Kidney glomerular epithelial cell (primary cell): ENCODE measurements around the gene HDAC2.
"Not testable (repeated sequence)": the region's sequence is repeated elsewhere in the genome, so short reads cannot be mapped to it uniquely, and the experiment has no call there.

ENCODE experiments used
- DNase-seq: peaks from one replicate; lab custom pipeline; 2025; lab: John Stamatoyannopoulos, UW

The HDAC2 gene

DNA sequence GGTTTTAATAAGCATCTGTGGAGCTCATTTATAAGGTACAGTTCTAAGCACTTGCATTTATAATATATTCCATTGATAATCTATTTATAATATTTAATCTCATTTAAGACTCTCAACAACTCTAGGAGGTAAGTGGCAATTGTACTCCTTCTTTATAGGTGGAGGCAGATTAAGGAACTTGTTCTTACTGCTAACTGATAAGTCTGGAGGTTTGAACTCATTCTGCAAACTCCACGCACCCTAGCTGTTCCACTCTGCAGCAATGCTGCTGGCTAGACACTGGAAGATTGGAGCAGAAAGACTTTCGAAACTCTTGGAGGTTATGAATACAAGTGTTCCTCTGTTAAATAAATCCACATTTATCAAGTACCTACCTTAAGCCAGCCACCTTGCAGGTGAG lies 793 bp upstream of the HDAC2 start:
- no peak for DNase-seq

DNA sequence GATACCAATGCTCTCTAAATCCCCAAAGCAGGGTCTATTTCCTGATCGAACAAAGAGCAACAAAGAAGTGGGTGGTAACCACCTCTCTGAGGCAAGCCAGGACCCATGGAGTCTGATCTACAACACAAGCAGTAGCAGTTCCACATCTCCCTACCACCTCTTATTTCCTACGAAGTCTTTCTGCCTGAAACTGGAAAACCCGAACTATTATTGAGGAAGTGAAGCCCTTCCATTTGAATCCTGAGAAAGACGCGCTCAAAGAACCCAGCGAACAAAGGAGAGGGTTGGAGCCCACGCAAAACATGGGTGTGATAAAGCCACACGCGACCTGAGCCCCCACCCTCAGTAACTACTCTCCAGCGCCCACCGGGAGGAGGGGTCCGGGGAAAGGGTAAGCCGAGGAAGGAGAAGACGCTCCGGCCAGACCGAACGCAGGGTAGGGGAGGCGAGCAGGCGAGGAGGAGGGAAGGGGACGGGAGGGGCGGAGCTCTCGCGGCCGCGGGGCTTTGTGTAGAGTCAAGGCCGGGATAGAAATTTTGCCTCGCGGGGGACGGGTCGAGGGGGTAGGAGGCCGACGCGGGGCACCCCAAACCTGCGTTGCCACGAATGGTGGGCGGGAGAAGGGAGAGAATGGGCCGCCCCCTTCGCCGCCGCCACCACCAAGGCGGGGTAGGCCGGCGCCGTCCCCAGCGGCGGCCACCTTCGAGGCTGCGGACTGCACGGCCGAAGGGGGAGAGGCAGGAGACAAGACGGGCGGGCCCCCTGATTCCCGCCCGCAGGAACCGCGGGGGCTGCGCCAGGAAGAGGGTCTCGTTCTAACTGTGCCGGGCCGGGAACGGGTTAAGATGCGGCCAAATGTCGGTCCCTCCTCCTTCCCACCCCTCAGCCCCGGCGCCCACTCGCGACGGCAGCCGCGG lies 802 bp downstream of the HDAC2 start:
- peak; percentile 57 for DNase-seq

DNA sequence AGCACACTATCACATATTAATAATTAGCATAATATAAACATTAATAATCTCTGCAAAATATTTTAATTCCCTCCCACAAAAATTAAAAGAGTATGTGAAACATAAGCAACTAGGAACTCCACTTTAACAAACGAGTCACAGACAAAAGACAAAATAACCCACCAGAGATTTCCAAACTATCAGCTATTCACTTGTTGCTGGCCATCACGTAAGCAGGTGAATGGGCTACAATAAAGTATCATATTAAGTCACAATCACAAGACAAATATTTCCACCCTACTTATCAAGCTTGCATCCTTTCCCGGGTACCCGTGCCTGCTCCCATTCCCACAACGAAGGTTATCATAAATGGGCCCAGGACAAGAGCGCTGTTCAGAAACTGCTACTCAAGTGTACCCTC lies 2.5 kb downstream of the HDAC2 start:
- DNase-seq = no peak

DNA sequence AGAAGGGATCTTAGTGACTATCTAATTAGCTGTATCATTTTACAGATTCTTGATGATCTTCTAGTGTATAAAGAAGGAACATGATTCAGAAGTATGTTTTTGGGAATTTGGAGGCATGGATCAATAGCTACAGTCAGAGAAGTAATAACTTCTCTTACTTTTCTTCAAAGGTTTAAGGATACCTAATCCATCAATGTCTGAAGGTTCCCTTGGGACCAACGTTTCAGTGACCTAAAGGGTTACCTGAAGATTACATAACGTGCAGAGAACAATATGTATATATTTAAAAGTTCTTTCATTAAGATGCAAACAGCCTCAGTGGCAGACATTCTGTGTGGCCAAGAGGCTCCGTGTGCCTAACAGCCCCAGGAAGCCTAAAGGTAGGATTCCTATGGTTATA lies 3.2 kb downstream of the HDAC2 start:
- no peak for DNase-seq

DNA sequence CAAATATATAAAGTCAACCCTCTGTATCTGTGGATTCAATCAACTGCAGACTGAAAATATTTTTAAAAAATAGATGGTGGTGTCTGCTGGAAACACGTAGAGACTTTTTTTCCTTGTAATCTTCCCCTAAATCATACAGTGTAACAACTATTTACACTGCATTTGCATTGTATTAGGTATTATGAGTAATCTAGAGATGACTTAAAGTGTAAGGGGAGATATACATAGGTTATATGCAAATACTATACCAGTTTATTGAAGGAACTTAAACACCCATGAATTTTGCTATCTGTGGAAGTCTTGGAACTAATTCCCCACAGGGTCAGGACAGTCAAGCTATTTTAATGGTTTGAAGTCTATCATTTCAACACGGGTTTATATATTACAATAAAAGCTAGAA lies 10.2 kb downstream of the HDAC2 start:
- no peak for DNase-seq

DNA sequence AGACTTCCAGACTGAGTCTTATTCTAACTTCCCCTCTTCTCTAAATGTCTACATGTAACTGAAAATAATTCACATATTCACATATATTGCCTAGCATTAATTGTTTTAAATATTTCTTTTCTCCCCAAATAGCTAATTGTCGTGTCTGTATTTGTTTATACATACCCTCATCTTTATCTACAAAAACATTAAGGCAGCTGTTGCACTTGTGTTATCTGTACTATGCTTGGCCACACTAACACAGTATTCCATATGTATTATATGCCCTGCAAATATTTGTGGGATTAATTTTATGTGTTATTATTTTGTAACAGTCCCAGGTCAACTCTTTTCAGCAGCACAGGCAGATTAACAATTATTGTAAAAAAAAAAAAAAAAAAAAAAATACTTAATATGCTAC lies 11.7 kb downstream of the HDAC2 start:
- DNase-seq = no peak

DNA sequence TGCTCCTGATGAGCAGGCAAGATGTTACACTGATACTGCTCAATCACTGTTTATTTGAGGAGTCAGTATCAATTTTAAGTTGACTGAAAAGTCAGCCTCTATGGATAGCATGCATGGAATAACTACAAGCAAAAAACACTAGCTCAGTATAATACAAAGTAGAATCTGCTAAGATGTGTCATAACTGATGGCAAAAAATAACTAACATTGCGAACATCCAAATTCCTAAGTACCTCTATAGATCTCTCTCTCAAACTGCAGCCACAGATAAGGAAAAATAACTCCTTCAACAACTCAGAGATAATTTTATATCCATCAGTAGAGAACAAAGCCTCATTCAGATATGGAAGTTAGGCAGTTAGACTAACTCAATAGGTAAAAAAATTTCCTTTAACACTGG lies 16.3 kb downstream of the HDAC2 start:
- DNase-seq = no peak

DNA sequence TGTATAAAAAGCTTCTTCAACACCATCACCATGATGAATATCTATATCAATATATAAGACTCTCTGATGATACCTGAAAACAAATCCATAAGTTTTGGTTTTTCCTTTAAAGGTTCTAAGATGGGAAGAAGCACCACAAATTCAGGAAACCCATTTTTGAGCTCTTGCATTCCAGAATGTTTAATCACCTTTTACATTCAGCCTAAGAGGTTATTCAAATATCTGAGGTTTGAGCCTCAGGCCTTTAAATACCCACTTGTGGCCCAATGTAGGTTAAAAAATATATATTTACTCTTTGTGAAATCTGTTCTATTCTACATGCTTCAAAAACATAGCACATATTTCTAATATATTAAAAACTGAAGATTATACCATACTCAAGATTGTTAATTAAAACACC lies 17.6 kb downstream of the HDAC2 start:
- no peak for DNase-seq

DNA sequence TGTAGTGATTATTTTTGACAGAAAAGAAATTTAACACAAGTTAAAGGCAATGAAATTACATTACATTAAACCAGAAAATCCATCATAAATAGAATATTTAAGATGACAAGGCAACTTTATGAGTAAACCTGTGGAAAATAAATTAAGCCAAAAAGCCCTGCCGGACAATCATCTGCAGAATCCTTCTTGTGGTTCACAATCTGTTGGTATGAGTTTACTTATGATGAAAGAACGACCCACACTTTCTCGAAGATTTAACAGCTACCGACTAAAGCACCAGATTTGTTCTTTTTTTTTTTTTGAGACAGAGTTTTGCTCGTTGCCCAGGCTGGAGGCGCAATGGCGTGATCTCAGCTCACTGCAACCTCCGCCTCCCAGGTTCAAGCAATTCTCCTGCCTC lies 21.4 kb downstream of the HDAC2 start:
- no peak for DNase-seq

DNA sequence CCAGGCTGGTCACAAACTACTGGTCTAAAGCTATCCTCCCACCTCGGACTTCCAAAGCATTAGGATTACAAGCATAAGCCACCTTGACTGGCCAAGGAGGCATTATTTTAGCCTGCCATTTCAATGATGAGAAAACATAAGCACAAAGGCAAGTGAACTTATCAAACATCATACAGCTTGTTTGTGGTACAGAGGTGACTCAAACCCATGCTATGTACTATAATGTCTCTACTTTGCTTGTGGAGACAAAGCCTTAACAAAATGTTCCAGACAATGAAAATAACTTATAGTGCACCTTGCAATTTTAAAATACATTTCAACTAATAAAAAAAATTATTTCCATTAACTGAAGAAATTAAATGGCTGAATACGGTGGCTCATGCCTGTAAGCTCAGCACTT lies 26.2 kb downstream of the HDAC2 start:
- DNase-seq = no peak

DNA sequence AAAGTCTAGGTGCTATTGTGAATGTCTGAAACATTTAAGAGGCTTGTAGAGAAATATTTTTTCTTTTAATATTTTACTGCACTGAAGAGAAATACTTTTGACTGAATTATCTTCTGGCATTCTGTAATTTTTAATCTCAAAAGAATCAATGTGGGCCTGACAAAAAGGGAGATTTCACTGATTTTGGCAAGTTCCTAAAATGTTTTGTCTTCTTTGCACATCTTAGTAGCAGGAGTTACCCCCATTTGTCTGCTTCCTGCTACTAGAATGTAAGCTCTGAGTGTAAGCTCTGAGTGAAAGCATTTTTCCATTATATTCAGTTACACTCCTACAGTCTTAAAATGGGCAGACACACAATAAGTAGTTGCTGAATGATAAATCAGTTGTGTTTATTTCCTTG lies 31.1 kb downstream of the HDAC2 start:
- DNase-seq = no peak

DNA sequence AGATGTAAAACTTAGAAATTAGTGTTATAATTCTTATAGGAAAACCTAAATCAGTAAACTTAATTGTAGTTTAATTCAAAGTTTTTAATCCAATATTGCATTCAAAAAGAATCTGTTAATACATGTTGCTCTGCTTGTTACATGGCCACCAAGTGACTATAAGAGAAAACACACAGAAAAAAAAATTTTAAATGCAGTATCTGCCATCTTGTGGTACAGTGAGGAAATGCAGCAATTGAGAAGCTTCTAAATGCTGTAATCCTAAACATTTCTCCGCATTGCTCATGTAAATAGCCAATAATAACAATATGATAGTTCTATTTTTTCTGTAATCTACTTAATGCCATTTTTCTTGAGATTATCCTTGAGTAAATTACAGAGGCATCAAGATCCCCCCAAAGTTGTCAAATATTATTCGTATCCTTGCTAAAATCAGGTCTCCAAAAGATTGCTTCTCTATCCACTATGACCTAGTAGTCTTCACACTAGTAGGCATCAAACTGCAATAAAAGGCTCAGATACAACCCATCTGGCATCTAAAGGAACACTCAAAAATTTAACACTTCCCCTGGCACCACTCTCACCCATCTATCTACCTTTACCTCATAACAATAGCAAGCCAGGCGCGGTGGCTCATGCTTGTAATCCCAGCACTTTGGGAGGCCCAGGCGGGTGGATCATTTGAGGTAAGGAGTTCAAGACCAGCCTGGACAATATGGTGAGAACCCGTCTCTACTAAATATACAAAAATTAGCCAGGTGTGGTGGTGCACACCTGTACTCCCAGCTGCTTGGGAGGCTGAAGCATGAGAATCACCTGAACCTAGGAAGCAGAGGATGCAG lies 34.6 kb downstream of the HDAC2 start:
- DNase-seq = peak; percentile 70

DNA sequence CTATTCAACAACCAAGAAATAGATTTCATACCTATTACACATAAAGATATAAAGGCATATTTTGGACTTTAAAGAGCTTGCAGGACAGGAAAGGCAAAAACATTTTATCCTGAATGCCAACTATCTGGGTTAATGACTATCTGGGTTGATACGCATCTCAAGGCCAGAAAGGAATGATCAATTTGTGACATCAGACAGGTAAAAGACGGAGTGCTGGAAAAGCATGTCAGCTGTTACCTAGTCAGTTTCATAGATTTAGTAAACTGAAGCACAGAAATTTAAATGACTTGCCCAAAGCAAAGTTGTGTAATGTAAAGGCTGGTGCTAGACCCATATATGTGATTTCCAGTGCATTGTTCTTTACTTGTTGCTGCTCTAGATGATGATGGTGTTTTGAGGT lies 36.8 kb downstream of the HDAC2 start:
- DNase-seq = no peak

DNA sequence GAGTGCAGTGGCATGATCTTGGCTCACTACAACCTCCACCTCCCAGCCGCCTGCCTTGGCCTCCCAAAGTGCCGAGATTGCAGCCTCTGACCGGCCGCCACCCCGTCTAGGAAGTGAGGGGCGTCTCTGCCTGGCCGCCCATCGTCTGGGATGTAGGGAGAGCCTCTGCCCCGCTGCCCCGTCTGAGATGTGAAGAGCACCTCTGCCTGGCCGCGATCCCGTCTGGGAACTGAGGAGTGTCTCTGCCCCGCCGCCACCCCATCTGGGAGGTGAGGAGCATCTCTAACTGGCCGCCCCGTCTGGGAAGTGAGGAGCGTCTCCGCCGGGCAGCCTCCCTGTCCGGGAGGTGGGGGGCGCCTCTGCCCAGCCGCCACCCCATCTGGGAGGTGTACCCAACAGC lies 39.0 kb downstream of the HDAC2 start:
- DNase-seq = not testable (repeated sequence)

DNA sequence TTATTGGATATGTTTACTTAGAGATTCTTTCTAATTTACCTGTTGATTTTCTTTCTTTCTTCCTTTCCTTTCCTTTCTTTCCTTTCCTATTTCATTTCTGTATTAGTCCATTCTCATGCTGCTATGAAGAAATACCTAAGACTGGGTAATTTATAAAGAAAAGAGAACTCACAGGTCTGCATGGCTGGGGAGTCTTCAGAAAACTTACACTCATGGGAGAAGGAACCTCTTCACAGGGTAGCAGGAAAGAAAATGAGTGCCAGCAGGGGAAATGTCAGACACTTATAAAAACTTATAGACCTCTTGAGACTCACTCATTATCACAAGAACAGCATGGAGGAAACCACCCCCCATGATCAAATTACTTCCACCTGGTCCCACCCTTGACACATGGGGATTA lies 40.8 kb downstream of the HDAC2 start:
- DNase-seq = no peak

DNA sequence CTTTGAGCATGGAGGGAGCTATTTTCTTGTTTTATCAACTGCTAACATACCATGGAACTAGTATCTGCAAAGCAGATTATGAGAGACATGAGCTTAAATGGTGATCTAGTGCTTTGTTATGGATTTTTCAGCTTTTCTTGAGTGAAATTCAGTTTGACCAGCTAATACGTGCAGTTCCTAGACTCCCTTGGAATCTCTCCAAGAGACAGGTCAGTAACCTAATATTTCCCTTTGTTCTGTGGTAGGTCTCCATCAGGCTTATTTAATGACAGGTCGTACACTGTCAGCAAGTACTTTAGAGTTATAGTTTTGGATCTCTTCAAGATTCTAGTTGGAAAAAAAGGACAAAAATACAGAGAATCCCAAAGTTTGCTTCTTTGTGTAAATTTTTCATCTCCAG lies 43.9 kb downstream of the HDAC2 start:
- DNase-seq = peak; percentile 2

DNA sequence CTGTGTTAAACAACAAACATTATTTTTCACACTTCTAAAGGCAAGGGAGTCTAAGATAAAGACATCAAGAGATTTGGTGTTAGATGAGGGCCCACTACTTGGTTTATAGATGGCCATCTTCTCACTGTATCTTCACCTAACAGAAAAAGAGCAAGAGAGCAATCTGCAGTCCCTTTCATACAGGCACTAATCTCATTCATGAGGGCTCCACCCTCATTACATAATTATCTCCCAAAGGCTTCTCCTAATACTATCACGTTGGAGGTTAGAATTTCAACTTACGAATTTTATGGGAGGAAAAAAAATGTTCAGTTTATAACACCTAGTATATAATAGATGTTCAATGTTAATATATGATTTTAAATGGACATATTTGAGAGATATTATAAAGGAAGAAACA lies 45.6 kb downstream of the HDAC2 start:
- no peak for DNase-seq

DNA sequence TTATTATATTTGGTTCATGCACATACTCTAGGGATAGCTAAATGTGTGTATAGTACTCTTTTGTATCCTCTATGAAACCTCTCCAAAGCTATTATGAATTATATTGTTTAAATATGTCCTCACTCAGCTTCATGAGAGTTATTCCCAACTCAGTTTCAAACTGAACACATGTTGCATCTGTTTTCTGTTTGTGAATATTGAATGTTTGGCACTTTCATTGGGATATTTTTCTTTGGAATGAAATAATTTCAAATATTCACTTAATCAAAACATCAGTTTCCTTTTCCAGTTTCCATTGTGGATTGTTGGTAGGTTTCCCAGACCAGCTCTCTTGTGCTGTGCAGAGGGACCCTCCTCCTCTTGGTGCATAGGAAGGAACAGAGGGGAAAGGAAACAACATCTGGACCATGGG lies 46.6 kb downstream of the HDAC2 start:
- DNase-seq = no peak

DNA sequence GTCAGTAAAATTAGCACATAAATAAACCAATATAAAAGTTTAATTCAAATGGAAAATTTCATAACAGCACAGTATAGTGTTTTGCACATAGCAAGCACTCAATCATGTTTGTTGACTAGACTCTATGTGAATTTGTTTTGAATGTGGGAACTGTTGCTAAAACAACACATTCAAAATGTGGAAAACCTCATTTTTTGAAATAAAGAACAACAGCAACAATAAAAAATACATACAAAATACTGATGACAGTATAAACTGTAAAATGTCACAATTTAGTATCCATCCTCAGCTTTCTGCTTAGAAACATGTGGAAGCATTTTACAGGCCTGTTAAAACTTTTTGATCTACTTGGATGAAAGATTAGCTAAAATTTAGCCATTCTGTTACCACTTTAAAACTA lies 47.4 kb downstream of the HDAC2 start:
- no peak for DNase-seq

DNA sequence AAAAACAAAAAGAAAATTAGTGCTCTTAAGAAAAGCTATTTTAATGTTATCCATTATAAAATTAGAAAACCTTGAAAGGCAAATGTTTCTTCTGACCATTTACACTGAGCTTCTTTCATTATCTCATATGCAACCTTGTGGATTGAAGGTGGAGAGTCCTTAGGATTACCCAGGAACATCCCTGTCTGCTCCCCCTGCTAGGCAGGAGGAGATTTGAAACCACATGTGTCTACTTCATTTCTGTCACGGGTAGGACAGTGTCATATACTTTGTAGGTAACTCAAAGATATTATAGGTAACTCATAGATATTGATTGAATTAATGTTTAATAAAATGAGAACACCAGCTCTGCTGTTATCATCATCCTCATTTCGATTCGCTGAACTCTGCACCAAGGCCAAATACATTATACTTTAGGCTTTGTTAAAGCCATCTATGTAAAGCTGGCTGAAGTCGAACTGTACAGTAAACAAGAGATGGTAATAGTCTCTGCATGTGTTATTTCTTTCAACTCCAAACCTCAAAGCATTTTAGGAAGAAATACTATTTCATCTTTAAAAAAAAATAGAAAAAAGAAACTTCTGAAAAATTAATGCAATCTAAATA lies 49.5 kb downstream of the HDAC2 start:
- DNase-seq = no peak

DNA sequence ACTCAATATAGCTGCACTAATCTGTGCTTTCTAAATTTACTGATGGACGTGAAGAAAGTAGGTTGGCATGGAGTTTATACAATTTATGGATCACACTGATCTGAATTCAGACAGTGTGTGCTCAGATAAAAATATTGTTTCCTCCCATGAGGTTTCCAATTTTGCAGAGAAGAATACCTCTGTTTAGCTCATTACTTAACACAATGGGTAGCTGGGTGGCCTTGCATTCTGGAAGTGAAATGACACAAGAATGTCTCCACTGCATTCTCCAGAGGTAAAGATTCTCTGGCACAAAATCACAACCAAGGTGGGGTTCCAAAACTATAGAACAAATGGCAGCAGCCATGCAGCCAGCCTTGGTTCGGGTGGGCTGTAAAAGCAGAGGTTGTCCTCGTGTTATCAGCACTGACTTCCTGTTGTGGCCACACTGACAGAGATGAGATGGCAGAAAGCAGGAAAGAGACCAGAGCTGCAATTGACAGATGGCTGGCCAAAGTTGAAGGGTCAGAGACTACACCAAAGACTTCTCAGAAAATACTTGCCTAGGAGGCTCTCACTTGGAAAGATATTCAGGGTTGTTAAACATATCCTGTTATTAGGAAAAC lies 50.2 kb downstream of the HDAC2 start:
- no peak for DNase-seq

DNA sequence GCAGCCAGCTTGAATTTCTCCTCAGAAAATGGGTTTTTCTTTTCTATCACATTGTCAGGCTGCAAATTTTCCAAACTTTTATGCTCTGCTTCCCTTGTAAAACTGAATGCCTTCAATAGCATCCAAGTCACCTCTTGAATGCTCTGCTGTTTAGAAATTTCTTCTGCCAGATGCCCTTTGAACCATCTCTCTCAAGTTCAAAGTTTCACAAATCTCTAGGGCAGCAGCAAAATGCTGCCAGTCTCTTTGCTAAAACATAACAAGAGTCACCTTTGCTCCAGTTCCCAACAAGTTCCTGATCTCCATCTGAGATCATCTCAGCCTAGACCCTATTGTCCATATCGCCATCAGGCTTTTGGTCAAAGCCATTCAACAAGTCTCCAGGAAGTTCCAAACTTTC lies 60.7 kb downstream of the HDAC2 start:
- DNase-seq = not testable (repeated sequence)
